Measurements from ENCODE around the gene MAPKAP1. TPM values are rescaled to one million over a fixed set of nuclear protein-coding genes. Genes with fewer than 3 reads are reported as not detected.

The MAPKAP1 gene
- total and polyA plus RNA-seq, 2 of the 13 experiments (the other 11 are each of a cell fraction or from before 2014, with no cell fraction given), result 45.0 to 64.3 TPM

GRCh38 chr9:125515281-125515680, 191.7 kb downstream of the MAPKAP1 start (continued):
- TF ChIP-seq ARNT2 (CRISPR knock-in tag; IDR thresholded peaks at IDR 0.05; ENCODE audit: low read depth) (no peak), ZNF598 (CRISPR knock-in tag; IDR thresholded peaks at IDR 0.05; ENCODE audit: borderline replicate concordance) (no peak), JDP2 (CRISPR knock-in tag; IDR thresholded peaks at IDR 0.05; ENCODE audit: borderline replicate concordance) (no peak), ARNTL (CRISPR knock-in tag; IDR thresholded peaks at IDR 0.05) (no peak), RFXANK (CRISPR knock-in tag; IDR thresholded peaks at IDR 0.05) (no peak), CERS6 (CRISPR knock-in tag; IDR thresholded peaks at IDR 0.05) (no peak), TERF1 (CRISPR knock-in tag; IDR thresholded peaks at IDR 0.05) (no peak)

- H3K4me3 ChIP-seq (replicated peaks in 1 of 3; ENCODE audit: insufficient read depth in 1 of 3, low read depth in 2 of 3, low read length in 3 of 3), result no peak overlapping the region
- ATAC-seq (no peak), FAIRE-seq (no peak), DNase-seq (ENCODE audit: low spot score) (no peak)
- no peaks in the 10 kb centered on the region for H4K20me1 ChIP-seq (ENCODE audit: insufficient read depth, low read length)
- intact Hi-C loops (cut with micrococcal nuclease; ENCODE audit: unreplicated experiment), result no loop called here
- H3K4me2 ChIP-seq (ENCODE audit: low read depth, low read length), result no peak overlapping the region
- H2AFZ ChIP-seq (ENCODE audit: low read length), result no peak overlapping the region
- CTCF ChIA-PET (ENCODE audit: low intra/inter-chr PET ratio, low total read pairs), result no interaction called here
- in situ Hi-C loops (cut with HindIII; ENCODE audit: extremely low pct_ligation_motif_present, low pct_unique_long_range_greater_than_20kb), result no loop called here
- POLR2A ChIA-PET, result no interaction called here
- BruUV-seq (replicated peaks), result no TSS peak
- no peaks in the 10 kb centered on the region for H3K79me2 ChIP-seq (ENCODE audit: insufficient read depth, low read length)
- peaks cover 19% of the 10 kb centered on the region for H3K4me1 ChIP-seq (ENCODE audit: insufficient read depth, low read length)
- no peak overlapping the region for H3K9ac ChIP-seq (ENCODE audit: insufficient read depth, low read depth, low read length)
- H3K9me3 ChIP-seq (ENCODE audit: low read length), result no peaks in the 10 kb centered on the region
- no peaks in the 10 kb centered on the region; a peak in 1 of 5 replicates for H3K36me3 ChIP-seq (replicated peaks in 1 of 2; ENCODE audit: control insufficient read depth in 1 of 2, insufficient read depth in 2 of 2, low read length in 2 of 2)
- no peaks in the 10 kb centered on the region for H3K27me3 ChIP-seq (ENCODE audit: control insufficient read depth in 1 of 2, insufficient read depth in 2 of 2, low read length in 2 of 2)
- WGBS (ENCODE audit: low lambda C conversion rate), result 98% methylated on average over 3 of the region's 4 CpGs
- no peak overlapping the region for H3K27ac ChIP-seq (ENCODE audit: extremely low read length, insufficient read depth, low read length)
- no peak for TF ChIP-seq POGK (CRISPR knock-in tag; conservative IDR thresholded peaks at IDR 0.05)
- no peak for TF ChIP-seq MIER3 (CRISPR knock-in tag; IDR thresholded peaks at IDR 0.05; ENCODE audit: borderline replicate concordance)
- TF ChIP-seq MBNL3 (CRISPR knock-in tag; conservative IDR thresholded peaks at IDR 0.05), result no peak
- TF ChIP-seq SNRNP70 (IDR thresholded peaks at IDR 0.05; ENCODE audit: low read depth, low read length), result no peak
- TF ChIP-seq GABPA (IDR thresholded peaks at IDR 0.05; ENCODE audit: low read depth, low read length), result no peak
- no peak for TF ChIP-seq GABPA (CRISPR knock-in tag; IDR thresholded peaks at IDR 0.05; ENCODE audit: low read depth)
- no peak for TF ChIP-seq PLRG1 (conservative IDR thresholded peaks at IDR 0.05)
- TF ChIP-seq ZSCAN30 (CRISPR knock-in tag; IDR thresholded peaks at IDR 0.05), result no peak
- TF ChIP-seq IRX3 (CRISPR knock-in tag; IDR thresholded peaks at IDR 0.05; ENCODE audit: borderline replicate concordance, low read depth), result no peak
- TF ChIP-seq NR0B2 (CRISPR knock-in tag; IDR thresholded peaks at IDR 0.05), result no peak
- no peak for TF ChIP-seq E2F1 (CRISPR knock-in tag; IDR thresholded peaks at IDR 0.05)
- no peak for TF ChIP-seq CBX5 (CRISPR knock-in tag; IDR thresholded peaks at IDR 0.05; ENCODE audit: borderline replicate concordance)
Observed at GRCh38 chr9:125514468-125514867, 192.5 kb downstream of the MAPKAP1 start.

Data from HepG2 (cell line).